Colonic mucosa (tissue), 4 donors: ENCODE data around the gene SPTBN1. TPM values are rescaled to one million over a fixed set of nuclear protein-coding genes. Genes with fewer than 3 reads are reported as not detected.

Experiments
- DNase-seq: peaks from one replicate; pipeline ENCODE4 v3.0.0-alpha.2; 2020
- H3K27ac ChIP-seq: fragments of 200-600 bp; one replicate; pipeline ENCODE4 v1.8.0; 2021
- H3K27me3 ChIP-seq: fragments of 200-600 bp; one replicate; pipeline ENCODE4 v1.8.0; 2021
- H3K36me3 ChIP-seq: fragments of 200-600 bp; one replicate; pipeline ENCODE4 v1.8.0; 2021
- H3K4me1 ChIP-seq: fragments of 200-600 bp; one replicate; pipeline ENCODE4 v1.8.0; 2021; ENCODE audit warnings: mild to moderate bottlenecking
- H3K4me3 ChIP-seq: fragments of 200-600 bp; one replicate; pipeline ENCODE4 v1.8.0; 2021
- H3K9ac ChIP-seq, 2 donors: one replicate each; pipeline ENCODE4 v1.7.0; 2013; ENCODE audit warnings: control low read depth in 2 of 2, low read depth in 2 of 2, low read length in 2 of 2
- H3K9me3 ChIP-seq: fragments of 200-600 bp; one replicate; pipeline ENCODE4 v1.8.0; 2021
- intact Hi-C: fragments of 100-400 bp; cut with DNase I; formaldehyde crosslinking; loops from one replicate; pipeline ENCODE4 v1.14.1; 2022
- total RNA-seq, 2 donors: library from RNA; stranded (reverse); fragmentation: NEBNext Ultra II Directional in 1 of 2; extraction: Animal tissue kit (Norgen Biotek cat#: 25700) in 1 of 2; gene quantifications; one replicate each; pipeline ENCODE4 v1.2.1, GENCODE V29; 2021
- TF ChIP-seq, protein P1 (sequence below): fragments of 200-600 bp; IDR thresholded peaks from one replicate; pipeline ENCODE4 v1.8.0; 2022; ENCODE audit warnings: antibody characterized with exemption, mild to moderate bottlenecking
- donor health status: healthy.
- donor health status: DM: no; HTN: no; CAD: no.
- donor health status: DM: no; HTN: no; CAD: no.

SPTBN1 gene
- total RNA-seq, 2 donors from 2014 or later: 325 to 338 TPM

- Histone ChIP-seq H3K27ac (no peak overlapping the region), H3K9ac (no peak overlapping the region), H3K4me1 (no peaks in the 10 kb centered on the region), H3K36me3 (no peaks in the 10 kb centered on the region), H3K9me3 (no peaks in the 10 kb centered on the region), H3K27me3 (no peaks in the 10 kb centered on the region), H3K4me3 (no peak overlapping the region)
- TF ChIP-seq, protein P1, sequence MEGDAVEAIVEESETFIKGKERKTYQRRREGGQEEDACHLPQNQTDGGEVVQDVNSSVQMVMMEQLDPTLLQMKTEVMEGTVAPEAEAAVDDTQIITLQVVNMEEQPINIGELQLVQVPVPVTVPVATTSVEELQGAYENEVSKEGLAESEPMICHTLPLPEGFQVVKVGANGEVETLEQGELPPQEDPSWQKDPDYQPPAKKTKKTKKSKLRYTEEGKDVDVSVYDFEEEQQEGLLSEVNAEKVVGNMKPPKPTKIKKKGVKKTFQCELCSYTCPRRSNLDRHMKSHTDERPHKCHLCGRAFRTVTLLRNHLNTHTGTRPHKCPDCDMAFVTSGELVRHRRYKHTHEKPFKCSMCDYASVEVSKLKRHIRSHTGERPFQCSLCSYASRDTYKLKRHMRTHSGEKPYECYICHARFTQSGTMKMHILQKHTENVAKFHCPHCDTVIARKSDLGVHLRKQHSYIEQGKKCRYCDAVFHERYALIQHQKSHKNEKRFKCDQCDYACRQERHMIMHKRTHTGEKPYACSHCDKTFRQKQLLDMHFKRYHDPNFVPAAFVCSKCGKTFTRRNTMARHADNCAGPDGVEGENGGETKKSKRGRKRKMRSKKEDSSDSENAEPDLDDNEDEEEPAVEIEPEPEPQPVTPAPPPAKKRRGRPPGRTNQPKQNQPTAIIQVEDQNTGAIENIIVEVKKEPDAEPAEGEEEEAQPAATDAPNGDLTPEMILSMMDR: no peak
- intact Hi-C loops: no loop called here
- no peak for DNase-seq
Observed at GRCh38 chr2:54434711-54435110, 21.4 kb upstream of the SPTBN1 start.

DNA sequence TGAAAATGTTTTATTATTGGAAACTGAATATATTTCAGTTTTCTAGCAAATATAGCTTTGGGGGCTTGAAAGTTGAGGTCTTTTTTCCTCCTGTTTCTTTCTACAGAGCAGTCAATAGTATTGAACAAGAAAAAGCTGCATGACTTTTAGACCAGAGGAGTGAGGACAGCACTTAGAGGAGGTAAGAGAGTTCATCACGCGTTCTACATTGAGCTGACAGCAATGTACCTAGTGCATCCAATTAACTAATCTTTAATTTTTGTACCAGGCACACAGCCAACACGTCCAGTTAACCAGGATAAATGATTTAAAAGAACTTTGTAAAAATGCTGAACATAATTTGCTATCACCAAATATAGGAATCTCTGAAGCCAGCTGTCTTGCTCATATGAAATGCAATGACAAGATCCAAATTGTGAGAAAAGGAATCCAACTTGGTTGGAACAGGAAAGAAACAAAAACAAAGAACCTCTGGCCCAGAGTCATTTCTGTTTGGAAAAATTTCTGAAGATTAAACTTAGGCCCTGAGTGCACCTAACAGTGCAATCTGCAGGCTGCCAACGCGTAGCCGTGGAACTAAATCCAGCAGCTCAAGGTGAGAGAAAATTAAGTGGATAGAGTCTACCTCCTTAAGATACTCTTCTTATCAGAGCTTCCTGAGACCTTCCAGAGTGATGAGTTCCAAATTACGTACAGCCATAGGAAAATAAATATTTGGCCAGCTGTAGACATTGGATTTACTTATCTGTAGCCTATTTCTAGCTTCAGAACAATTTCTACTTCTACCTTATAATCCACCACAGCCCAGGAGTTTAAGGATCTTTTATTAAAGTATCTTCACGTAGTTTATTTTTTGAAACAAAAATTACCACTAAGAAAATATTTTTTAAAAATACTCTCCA lies 20.6 kb upstream of the SPTBN1 start:
- DNase-seq: no peak
- no peaks in the 10 kb centered on the region for H3K9me3 ChIP-seq
- H3K9ac ChIP-seq: no peak overlapping the region
- no peaks in the 10 kb centered on the region for H3K27me3 ChIP-seq
- no peak overlapping the region for H3K27ac ChIP-seq
- no peaks in the 10 kb centered on the region for H3K4me1 ChIP-seq
- no peak overlapping the region for H3K4me3 ChIP-seq
- intact Hi-C loops: no loop called here
- TF ChIP-seq, protein P1: no peak
- H3K36me3 ChIP-seq: no peaks in the 10 kb centered on the region

- intact Hi-C loops: no loop called here
- Histone ChIP-seq H3K27me3 (no peaks in the 10 kb centered on the region), H3K9ac (no peak overlapping the region), H3K4me1 (no peaks in the 10 kb centered on the region), H3K4me3 (no peak overlapping the region), H3K36me3 (no peaks in the 10 kb centered on the region), H3K9me3 (no peaks in the 10 kb centered on the region), H3K27ac (no peak overlapping the region)
- TF ChIP-seq, protein P1: no peak
- DNase-seq: no peak
Observed at GRCh38 chr2:54437588-54437987, 18.5 kb upstream of the SPTBN1 start.

DNA sequence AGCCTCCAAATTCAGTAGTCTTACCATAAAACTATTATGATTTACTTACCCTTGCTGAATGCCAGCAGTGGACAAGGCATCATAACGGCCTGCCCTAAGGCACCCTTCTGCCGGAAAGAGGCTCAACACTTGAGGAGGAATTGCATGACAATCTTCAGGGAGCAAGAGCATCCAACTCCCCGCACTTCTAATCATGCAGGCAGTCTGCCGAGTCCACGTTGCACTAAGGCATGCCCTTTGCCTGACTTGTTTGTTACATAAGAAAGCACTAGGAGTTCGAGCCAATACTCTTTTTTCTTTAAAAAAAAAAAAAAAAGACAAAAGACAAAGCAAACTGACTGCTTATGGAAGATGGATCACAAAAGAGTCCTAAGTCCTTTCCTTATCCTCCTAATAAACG lies 17.9 kb upstream of the SPTBN1 start:
- no peak for DNase-seq
- TF ChIP-seq, protein P1: no peak
- Histone ChIP-seq H3K9me3 (no peaks in the 10 kb centered on the region), H3K36me3 (no peaks in the 10 kb centered on the region), H3K27me3 (no peaks in the 10 kb centered on the region), H3K4me3 (no peak overlapping the region), H3K9ac (no peak overlapping the region), H3K4me1 (no peaks in the 10 kb centered on the region), H3K27ac (no peak overlapping the region)
- intact Hi-C loops: no loop called here

GRCh38 chr2:54439582-54439981 lies 16.5 kb upstream of the SPTBN1 start:
- TF ChIP-seq, protein P1: no peak
- H3K4me1 ChIP-seq: no peaks in the 10 kb centered on the region
- H3K9me3 ChIP-seq: no peaks in the 10 kb centered on the region
- intact Hi-C loops: no loop called here
- no peaks in the 10 kb centered on the region for H3K27me3 ChIP-seq
- DNase-seq: no peak
- no peak overlapping the region for H3K9ac ChIP-seq
- no peak overlapping the region for H3K4me3 ChIP-seq
- no peak overlapping the region for H3K27ac ChIP-seq
- no peaks in the 10 kb centered on the region for H3K36me3 ChIP-seq
